NB4 (cell line): ENCODE results near the gene HOTAIR.

Experiments used
- CTCF ChIP-seq: IDR thresholded peaks from one replicate; pipeline ENCODE4 v1.5.1; 2012; ENCODE audit warnings: low read depth, low read length
- MAX ChIP-seq: IDR thresholded peaks from 2 replicates; pipeline ENCODE4 v1.6.1; 2011; ENCODE audit warnings: low read depth, low read length
- MYC ChIP-seq: IDR thresholded peaks from 2 replicates; pipeline ENCODE4 v1.6.1; 2011; ENCODE audit warnings: low read depth, low read length
- POLR2A ChIP-seq: IDR thresholded peaks from 2 replicates; pipeline ENCODE4 v1.6.1; 2011; ENCODE audit warnings: mild to moderate bottlenecking; ENCODE audit not compliant: insufficient read length; ENCODE audit errors: extremely low read depth

GRCh38 chr12:53963434-53964314, 11.1 kb downstream of the HOTAIR start:
- TF ChIP-seq MYC, result no peak
- TF ChIP-seq CTCF, result no peak
- TF ChIP-seq MAX, result no peak
- TF ChIP-seq POLR2A, result no peak
